Endothelial cell of umbilical vein (primary cell): ENCODE data around the gene HTR3B. TPM values are rescaled to one million over a fixed set of nuclear protein-coding genes. Genes with fewer than 3 reads are reported as not detected.

Source experiments
- BruUV-seq: library from RNA; stranded (reverse); fragments of 400-500 nt; replicated peaks from 2 replicates; lab custom pipeline; 2021; lab: Mats Ljungman, UMichigan
- CTCF ChIA-PET: fragments of 300-600, 350-600 bp; sonication (Branson Sonifier 250); formaldehyde crosslinking; loops from one replicate; lab custom pipeline; 2021; ENCODE audit warnings: antibody characterized with exemption, inconsistent platforms; lab: Charles Lee
- POLR2A ChIA-PET: fragments of 300-600, 350-600 bp; sonication (Branson Sonifier 250); formaldehyde crosslinking; loops from one replicate; lab custom pipeline; 2021; ENCODE audit warnings: antibody characterized with exemption, inconsistent platforms; lab: Charles Lee
- DNase-seq: peaks from one replicate; pipeline ENCODE4 v3.0.0-alpha.2; 2011; ENCODE audit warnings: low read depth, low spot score
- FAIRE-seq: peaks from 2 replicates; lab custom pipeline; 2011; peaks lifted over from hg19 to GRCh38; lab: Jason Lieb, UNC
- H2AFZ ChIP-seq: 2 replicates; pipeline ENCODE4 v1.6.0; 2012; ENCODE audit warnings: low read depth, low read length, control low read depth, inconsistent platforms
- H3K27ac ChIP-seq: 2 replicates; pipeline ENCODE4 v1.5.1; 2011; ENCODE audit warnings: low read depth, mild to moderate bottlenecking, control low read depth, low read length, moderate library complexity; ENCODE audit not compliant: insufficient read depth
- H3K27me3 ChIP-seq, 2 experiments: 2 replicates each; pipeline versions ENCODE4 v1.6.0 to v1.6.1; 2011; ENCODE audit warnings: low read length in 2 of 2, mixed read lengths in 1 of 2; ENCODE audit not compliant: control insufficient read depth in 2 of 2, insufficient read depth in 2 of 2
- H3K36me3 ChIP-seq, 2 experiments: 2 replicates in 1 of 2; 3 replicates in 1 of 2; pipeline ENCODE4 v1.5.1; 2011; ENCODE audit warnings: low read length in 2 of 2, mild to moderate bottlenecking in 1 of 2, moderate library complexity in 1 of 2; ENCODE audit not compliant: control insufficient read depth in 2 of 2, insufficient read depth in 2 of 2; ENCODE audit errors: extremely low read depth in 1 of 2
- H3K4me1 ChIP-seq: 3 replicates; pipeline ENCODE4 v1.5.1; 2011; ENCODE audit warnings: mild to moderate bottlenecking, low read length; ENCODE audit not compliant: control insufficient read depth, insufficient read depth; ENCODE audit errors: extremely low read depth
- H3K4me2 ChIP-seq: 2 replicates; pipeline ENCODE4 v1.6.1; 2011; ENCODE audit warnings: low read length, control low read depth, mixed read lengths; ENCODE audit not compliant: insufficient read depth
- H3K4me3 ChIP-seq, 3 experiments: fragments of 200-600 bp in 1 of 3; sonication (generic), shearing (Covaris generic) in 1 of 3; replicated peaks in 1 of 3; 2 replicates each; pipeline ENCODE4 v1.5.1; 2011 to 2016; ENCODE audit warnings: control low read depth in 3 of 3, low read length in 3 of 3, mild to moderate bottlenecking in 2 of 3, inconsistent platforms in 1 of 3, low read depth in 1 of 3, moderate library complexity in 1 of 3; ENCODE audit not compliant: insufficient read depth in 1 of 3
- H3K79me2 ChIP-seq: 2 replicates; pipeline ENCODE4 v1.6.0; 2012; ENCODE audit warnings: low read length, inconsistent platforms; ENCODE audit not compliant: control insufficient read depth, insufficient read depth
- H3K9ac ChIP-seq: replicated peaks from 2 replicates; pipeline ENCODE3; 2011; ENCODE audit warnings: low read length, control low read depth; ENCODE audit not compliant: insufficient read depth; ENCODE audit errors: extremely low read depth
- H3K9me1 ChIP-seq: replicated peaks from 3 replicates; pipeline ENCODE4 v1.6.0; 2011; ENCODE audit warnings: mild to moderate bottlenecking, low read length; ENCODE audit not compliant: control insufficient read depth, insufficient read depth; ENCODE audit errors: extremely low read depth
- H3K9me3 ChIP-seq: replicated peaks from 2 replicates; pipeline ENCODE4 v1.5.1; 2012; ENCODE audit warnings: low read length, inconsistent platforms; ENCODE audit not compliant: control insufficient read depth, insufficient read depth
- H4K20me1 ChIP-seq: replicated peaks from 2 replicates; pipeline ENCODE3; 2011; ENCODE audit warnings: mild to moderate bottlenecking, low read length; ENCODE audit not compliant: control insufficient read depth, insufficient read depth; ENCODE audit errors: extremely low read depth
- EZH2 ChIP-seq: IDR thresholded peaks from 2 replicates; pipeline ENCODE4 v1.6.1; 2012; ENCODE audit warnings: borderline replicate concordance, low read depth, mild to moderate bottlenecking, moderate library complexity, low read length, inconsistent platforms; ENCODE audit not compliant: severe bottlenecking
- FOS ChIP-seq: IDR thresholded peaks from 2 replicates; pipeline ENCODE4 v1.6.1; 2011; ENCODE audit warnings: mild to moderate bottlenecking, low read length, moderate library complexity, borderline replicate concordance; ENCODE audit not compliant: insufficient read depth
- GATA2 ChIP-seq: IDR thresholded peaks from 2 replicates; pipeline ENCODE4 v1.7.0; 2011; ENCODE audit warnings: low read depth, mild to moderate bottlenecking, moderate library complexity, mixed read lengths, low read length; ENCODE audit not compliant: insufficient read length, insufficient read depth
- JUN ChIP-seq: IDR thresholded peaks from 2 replicates; pipeline ENCODE4 v1.6.1; 2011; ENCODE audit warnings: borderline replicate concordance, low read depth; ENCODE audit not compliant: insufficient read length, insufficient read depth
- MYC ChIP-seq: IDR thresholded peaks from one replicate; pipeline ENCODE4 v1.6.1; 2011; ENCODE audit warnings: mild to moderate bottlenecking, low read depth, low read length
- POLR2A ChIP-seq: IDR thresholded peaks from 2 replicates; pipeline ENCODE4 v1.6.1; 2012; ENCODE audit warnings: low read depth, mild to moderate bottlenecking, control low read depth, low read length
- POLR2AphosphoS5 ChIP-seq: IDR thresholded peaks from 2 replicates; pipeline ENCODE4 v1.6.1; 2012; ENCODE audit warnings: low read depth, mild to moderate bottlenecking, control low read depth, low read length, moderate library complexity; ENCODE audit not compliant: insufficient read depth
- dilution Hi-C: fragments of 300-500 bp; cut with MboI; formaldehyde crosslinking; loops from one replicate; pipeline ENCODE4 v1.15.0; 2019; ENCODE audit warnings: low sequenced_read_pairs; ENCODE audit not compliant: extremely low pct_ligation_motif_present
- intact Hi-C: fragments of 100-400 bp; cut with micrococcal nuclease; formaldehyde crosslinking; loops from one replicate; pipeline ENCODE4 v1.10.0; 2022
- polyA plus RNA-seq, 4 experiments: library from polyadenylated mRNA; depleted of rRNA in 3 of 4; stranded (reverse) in 3 of 4; unstranded in 1 of 4; fragments of >200 nt; gene quantifications; 2 replicates each; pipeline versions ENCODE4 v1.2.1 to v1.2.3, GENCODE V29; 2011 to 2012; ENCODE audit warnings: missing spikeins in 1 of 4
- total RNA-seq: library from RNA; stranded (reverse); gene quantifications from 2 replicates; pipeline ENCODE4 v1.2.3, GENCODE V29; 2021
- TF ChIP-seq, protein P1 (sequence below): IDR thresholded peaks from 2 replicates; pipeline ENCODE4 v1.6.1; 2011; ENCODE audit not compliant: insufficient read depth, insufficient read length
- TF ChIP-seq, protein P2 (sequence below), 2 donors: IDR thresholded peaks; 1 replicate in 1 of 2; 2 replicates in 1 of 2; pipeline ENCODE4 v1.5.1; 2011; ENCODE audit warnings: low read length in 2 of 2, mild to moderate bottlenecking in 2 of 2, moderate library complexity in 2 of 2, control low read depth in 1 of 2, inconsistent platforms in 1 of 2, low read depth in 1 of 2; ENCODE audit not compliant: insufficient read depth in 1 of 2; ENCODE audit errors: extremely low read depth in 1 of 2

The HTR3B gene
- total and polyA plus RNA-seq, 2 donors (not counting 3 experiments of a cell fraction or from before 2014, with no cell fraction given): not detected

DNA sequence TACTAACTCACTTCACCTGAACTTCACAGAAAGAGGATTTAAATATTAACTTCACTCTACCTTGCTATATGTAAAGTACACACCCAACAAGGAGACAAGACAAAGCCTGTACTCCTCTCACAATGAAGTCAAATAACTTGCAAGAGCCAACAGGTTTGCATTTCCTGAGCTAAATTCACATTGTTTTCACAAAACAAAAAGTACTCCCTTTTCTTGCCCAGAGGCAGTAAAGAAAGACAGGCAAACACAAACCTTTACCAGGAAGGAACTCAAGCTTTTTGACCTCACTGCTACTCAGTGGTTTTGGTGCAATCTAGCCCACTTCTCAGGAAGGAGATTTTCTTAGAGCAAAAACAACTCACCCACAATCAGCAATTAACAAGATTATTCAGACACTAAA, 44.9 kb upstream of the HTR3B start:
- Histone ChIP-seq H3K79me2 (peaks cover 8% of the 10 kb centered on the region), H3K27me3 (no peaks in the 10 kb centered on the region), H4K20me1 (no peaks in the 10 kb centered on the region), H3K9me3 (no peaks in the 10 kb centered on the region), H3K4me1 (peaks cover 5% of the 10 kb centered on the region), H3K4me3 (no peak overlapping the region), H3K36me3 (no peaks in the 10 kb centered on the region), H2AFZ (no peak overlapping the region), H3K4me2 (no peak overlapping the region), H3K9me1 (peaks cover 2% of the 10 kb centered on the region), H3K9ac (no peak overlapping the region), H3K27ac (no peak overlapping the region)
- dilution Hi-C loops (no loop called here), intact Hi-C loops (no loop called here)
- TF ChIP-seq GATA2 (no peak), EZH2 (no peak), POLR2A (no peak), MYC (no peak), FOS (no peak), POLR2AphosphoS5 (no peak), JUN (no peak)
- TF ChIP-seq, protein P1, sequence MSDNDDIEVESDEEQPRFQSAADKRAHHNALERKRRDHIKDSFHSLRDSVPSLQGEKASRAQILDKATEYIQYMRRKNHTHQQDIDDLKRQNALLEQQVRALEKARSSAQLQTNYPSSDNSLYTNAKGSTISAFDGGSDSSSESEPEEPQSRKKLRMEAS: no peak
- TF ChIP-seq, protein P2, sequence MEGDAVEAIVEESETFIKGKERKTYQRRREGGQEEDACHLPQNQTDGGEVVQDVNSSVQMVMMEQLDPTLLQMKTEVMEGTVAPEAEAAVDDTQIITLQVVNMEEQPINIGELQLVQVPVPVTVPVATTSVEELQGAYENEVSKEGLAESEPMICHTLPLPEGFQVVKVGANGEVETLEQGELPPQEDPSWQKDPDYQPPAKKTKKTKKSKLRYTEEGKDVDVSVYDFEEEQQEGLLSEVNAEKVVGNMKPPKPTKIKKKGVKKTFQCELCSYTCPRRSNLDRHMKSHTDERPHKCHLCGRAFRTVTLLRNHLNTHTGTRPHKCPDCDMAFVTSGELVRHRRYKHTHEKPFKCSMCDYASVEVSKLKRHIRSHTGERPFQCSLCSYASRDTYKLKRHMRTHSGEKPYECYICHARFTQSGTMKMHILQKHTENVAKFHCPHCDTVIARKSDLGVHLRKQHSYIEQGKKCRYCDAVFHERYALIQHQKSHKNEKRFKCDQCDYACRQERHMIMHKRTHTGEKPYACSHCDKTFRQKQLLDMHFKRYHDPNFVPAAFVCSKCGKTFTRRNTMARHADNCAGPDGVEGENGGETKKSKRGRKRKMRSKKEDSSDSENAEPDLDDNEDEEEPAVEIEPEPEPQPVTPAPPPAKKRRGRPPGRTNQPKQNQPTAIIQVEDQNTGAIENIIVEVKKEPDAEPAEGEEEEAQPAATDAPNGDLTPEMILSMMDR (IDR thresholded peaks at IDR 0.05; ENCODE audit: extremely low read depth in 1 of 2, insufficient read depth in 1 of 2, low read depth in 1 of 2, low read length in 2 of 2): no peak
- BruUV-seq: no TSS peak
- POLR2A ChIA-PET: no interaction called here
- DNase-seq (peak; percentile 24), FAIRE-seq (no peak)
- CTCF ChIA-PET: interaction anchor here (0.6 to 1.2 kb wide), 3 partner anchors 15 to 73 kb away, joined by 3 read pairs; no protein-coding TSS in a partner anchor
